OCI-LY3 (cell line): ENCODE measurements around the gene PRPF40B.

Source experiments
- EZH2phosphoT487 ChIP-seq: fragments of 200-600 bp; shearing (Covaris generic); IDR thresholded peaks from 2 replicates; pipeline ENCODE4 v1.6.1; 2018; ENCODE audit warnings: antibody characterized with exemption, mixed run types, low read depth
- TF ChIP-seq, protein P1 (sequence below): fragments of 200-600, 300-600 bp; sonication (generic); IDR thresholded peaks from 2 replicates; pipeline ENCODE4 v1.5.1; 2014; ENCODE audit warnings: antibody characterized with exemption, low read length, low read depth

DNA sequence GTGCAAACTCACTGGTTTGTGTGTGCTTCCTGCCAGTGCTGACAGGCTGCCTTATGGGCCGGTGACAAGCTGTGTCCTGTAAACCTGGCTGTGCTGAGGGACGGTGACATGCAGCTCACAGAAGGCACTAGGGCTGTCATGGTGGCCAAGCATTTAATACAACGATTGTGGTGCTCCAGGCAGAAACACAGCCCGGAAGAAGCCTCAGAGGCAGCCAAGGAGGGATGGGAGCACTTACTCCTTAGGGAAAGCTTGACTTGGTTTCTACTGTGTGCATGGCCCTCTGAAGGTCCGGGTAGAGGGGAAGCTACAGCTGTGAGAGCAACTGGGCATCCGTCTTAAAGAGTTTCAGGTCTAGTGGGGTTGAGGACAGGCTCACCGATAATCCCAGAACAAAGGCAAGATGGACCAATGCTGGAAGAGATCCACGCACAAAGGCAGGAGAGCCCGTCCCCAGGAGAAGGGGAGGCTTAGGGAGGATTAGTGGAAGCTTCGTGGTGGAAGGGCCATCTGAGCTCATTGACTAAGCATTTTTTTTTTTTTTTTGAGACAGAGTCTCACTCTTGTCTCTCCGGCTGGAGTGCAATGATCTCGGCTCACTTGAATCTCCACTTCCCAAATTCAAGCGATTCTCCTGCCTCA lies 44.8 kb upstream of the PRPF40B start:
- TF ChIP-seq, protein P1, sequence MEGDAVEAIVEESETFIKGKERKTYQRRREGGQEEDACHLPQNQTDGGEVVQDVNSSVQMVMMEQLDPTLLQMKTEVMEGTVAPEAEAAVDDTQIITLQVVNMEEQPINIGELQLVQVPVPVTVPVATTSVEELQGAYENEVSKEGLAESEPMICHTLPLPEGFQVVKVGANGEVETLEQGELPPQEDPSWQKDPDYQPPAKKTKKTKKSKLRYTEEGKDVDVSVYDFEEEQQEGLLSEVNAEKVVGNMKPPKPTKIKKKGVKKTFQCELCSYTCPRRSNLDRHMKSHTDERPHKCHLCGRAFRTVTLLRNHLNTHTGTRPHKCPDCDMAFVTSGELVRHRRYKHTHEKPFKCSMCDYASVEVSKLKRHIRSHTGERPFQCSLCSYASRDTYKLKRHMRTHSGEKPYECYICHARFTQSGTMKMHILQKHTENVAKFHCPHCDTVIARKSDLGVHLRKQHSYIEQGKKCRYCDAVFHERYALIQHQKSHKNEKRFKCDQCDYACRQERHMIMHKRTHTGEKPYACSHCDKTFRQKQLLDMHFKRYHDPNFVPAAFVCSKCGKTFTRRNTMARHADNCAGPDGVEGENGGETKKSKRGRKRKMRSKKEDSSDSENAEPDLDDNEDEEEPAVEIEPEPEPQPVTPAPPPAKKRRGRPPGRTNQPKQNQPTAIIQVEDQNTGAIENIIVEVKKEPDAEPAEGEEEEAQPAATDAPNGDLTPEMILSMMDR: no peak
- no peak for TF ChIP-seq EZH2phosphoT487
